HTR-8/SVneo (cell line): ENCODE measurements around the gene TIGAR.

Source experiments
- DNase-seq: peaks from one replicate; pipeline ENCODE4 v3.0.0; 2011; ENCODE audit warnings: low spot score, mixed read lengths; ENCODE audit not compliant: insufficient read length
- FAIRE-seq: peaks from 2 replicates; lab custom pipeline; 2011; peaks lifted over from hg19 to GRCh38; lab: Jason Lieb, UNC

Gene TIGAR

GRCh38 chr12:4366090-4366489, 45.1 kb downstream of the TIGAR start:
- FAIRE-seq (no peak), DNase-seq (no peak)

- FAIRE-seq (no peak), DNase-seq (no peak)
These were observed 48.5 kb downstream of the TIGAR start for GRCh38 chr12:4369548-4369947.

- no peak for FAIRE-seq
- no peak for DNase-seq
These were observed 49.3 kb downstream of the TIGAR start for GRCh38 chr12:4370265-4370664.

GRCh38 chr12:4372653-4373052, 51.6 kb downstream of the TIGAR start:
- no peak for FAIRE-seq
- DNase-seq, result no peak

- no peak for FAIRE-seq
- DNase-seq, result no peak
These were observed 54.4 kb downstream of the TIGAR start for GRCh38 chr12:4375449-4375848.

GRCh38 chr12:4378772-4379171, 57.8 kb downstream of the TIGAR start:
- no peak for FAIRE-seq
- no peak for DNase-seq

- DNase-seq (peak; percentile 51), FAIRE-seq (no peak)
These were observed 58.4 kb downstream of the TIGAR start, which contains the start of gene FGF23 for GRCh38 chr12:4379405-4379804. FGF23 (minus strand) TSS chr12:4379712; CDS start chr12:4379582, 130 bp downstream.

- FAIRE-seq, result no peak
- DNase-seq, result no peak
These were observed 59.3 kb downstream of the TIGAR start for GRCh38 chr12:4380332-4380731.

- FAIRE-seq, result peak; percentile 33
- no peak for DNase-seq
These were observed 62.4 kb downstream of the TIGAR start for GRCh38 chr12:4383304-4383865.

GRCh38 chr12:4386801-4387200, 65.8 kb downstream of the TIGAR start:
- FAIRE-seq (peak; percentile 72), DNase-seq (no peak)

- FAIRE-seq (no peak), DNase-seq (no peak)
These were observed 66.6 kb downstream of the TIGAR start for GRCh38 chr12:4387607-4388006.

- DNase-seq (no peak), FAIRE-seq (no peak)
These were observed 67.0 kb downstream of the TIGAR start for GRCh38 chr12:4388032-4388431.

- no peak for FAIRE-seq
- DNase-seq, result no peak
These were observed 67.6 kb downstream of the TIGAR start for GRCh38 chr12:4388662-4389061.

GRCh38 chr12:4392223-4392742, 71.3 kb downstream of the TIGAR start:
- FAIRE-seq (no peak), DNase-seq (no peak)

- FAIRE-seq (no peak), DNase-seq (no peak)
These were observed 72.2 kb downstream of the TIGAR start for GRCh38 chr12:4393211-4393610.

- FAIRE-seq (no peak), DNase-seq (no peak)
These were observed 74.8 kb downstream of the TIGAR start for GRCh38 chr12:4395818-4396217.

GRCh38 chr12:4401117-4401516, 80.1 kb downstream of the TIGAR start:
- FAIRE-seq, result no peak

GRCh38 chr12:4402996-4403395, 82.0 kb downstream of the TIGAR start:
- DNase-seq, result no peak
- no peak for FAIRE-seq

More at GRCh38 chr12:4401117-4401516, 80.1 kb downstream of the TIGAR start:
- DNase-seq, result no peak
